Adrenal gland (tissue), 12 donors: ENCODE data around the gene NLRP5. TPM values are rescaled to one million over a fixed set of nuclear protein-coding genes. Genes with fewer than 3 reads are reported as not detected.
A peak's percentile ranks its signal among the peaks of the same experiment; 100 is the strongest.

Source experiments
- DNase-seq, 7 donors: peaks; one replicate each; pipeline ENCODE4 v3.0.0-alpha.2; 2019 to 2020
- H3K27ac ChIP-seq, 5 donors: fragments of 200-600 bp; sonication (generic) in 4 of 5; 1 replicate in 3 of 5; 2 replicates in 2 of 5; pipeline versions ENCODE4 v1.5.1 to v1.8.0; 2016 to 2020; ENCODE audit warnings: mild to moderate bottlenecking in 1 of 5
- H3K27me3 ChIP-seq: fragments of 200-600 bp; 2 replicates; pipeline ENCODE4 v1.8.0; 2021
- H3K36me3 ChIP-seq, 2 donors: fragments of 200-600 bp; replicated peaks in 1 of 2; 1 replicate in 1 of 2; 2 replicates in 1 of 2; pipeline versions ENCODE4 v1.5.1 to v1.8.0; 2018 to 2022
- H3K4me1 ChIP-seq, 2 donors: fragments of 200-600 bp; replicated peaks in 1 of 2; 1 replicate in 1 of 2; 2 replicates in 1 of 2; pipeline versions ENCODE4 v1.5.1 to v1.8.0; 2018 to 2021
- H3K4me3 ChIP-seq, 4 donors: fragments of 200-600 bp; sonication (generic) in 3 of 4; one replicate each; pipeline ENCODE4 v1.5.1; 2016 to 2018
- H3K9me3 ChIP-seq, 3 donors: fragments of 200-600 bp; sonication (generic) in 1 of 3; replicated peaks in 1 of 3; 1 replicate in 2 of 3; 2 replicates in 1 of 3; pipeline versions ENCODE4 v1.5.1 to v1.8.0; 2016 to 2021
- POLR2A ChIP-seq, 2 donors: fragments of 450-650 bp; IDR thresholded peaks; one replicate each; pipeline ENCODE4 v1.6.1; 2017; ENCODE audit warnings: antibody characterized with exemption in 2 of 2, mild to moderate bottlenecking in 2 of 2, moderate library complexity in 1 of 2
- WGBS, 4 donors: extraction: QIAGEN DNeasy Blood & Tissue Kit in 2 of 4; methylation state at CpG; one replicate each; pipeline versions ENCODE4 v1.1.5 to v1.1.7; 2013 to 2017; 5-methylcytosine and 5-hydroxymethylcytosine counted together
- intact Hi-C, 2 donors: fragments of 100-400 bp; cut with DNase I; formaldehyde crosslinking; loops; one replicate each; pipeline versions ENCODE4 v1.14.1 to v1.15.0; 2022 to 2023
- polyA plus RNA-seq, 3 donors: library from polyadenylated mRNA; stranded (reverse); fragments of 200-250 nt in 2 of 3; fragments of 350-450 nt in 1 of 3; fragmentation: Illumina TruSeq in 1 of 3; extraction: RNeasy Lipid Tissue Mini Kit (QIAGEN cat#74804) in 1 of 3; gene quantifications; one replicate each; pipeline ENCODE4 v1.2.3, GENCODE V29; 2013 to 2014
- total RNA-seq, 9 donors: library from RNA; depleted of rRNA in 4 of 9; stranded (reverse); fragments of >200 nt in 4 of 9; fragments of 120-200 nt in 1 of 9; fragmentation: NEBNext Ultra II Directional in 1 of 9; extraction: Animal tissue kit (Norgen Biotek cat#: 25700) in 1 of 9; gene quantifications; one replicate each; pipeline versions ENCODE4 v1.1.0 to v1.2.4, GENCODE V29; 2013 to 2023
- TF ChIP-seq, protein P1 (sequence below), 6 experiments: fragments of 450-650 bp in 4 of 6; fragments of 200-600 bp in 2 of 6; sonication (generic) in 1 of 6; IDR thresholded peaks; 1 replicate in 5 of 6; 2 replicates in 1 of 6; pipeline versions ENCODE4 v1.5.1 to v1.8.0; 2016 to 2021; ENCODE audit warnings: antibody characterized with exemption in 6 of 6, mild to moderate bottlenecking in 2 of 6, moderate library complexity in 1 of 6
- donor health status: healthy with polysubstance abuse.
- donor health status: Bipolar disorder and iron deficiency.
- donor health status: DM: yes; HTN: yes; CAD: no.
- donor health status: DM: no; HTN: no; CAD: no.
- donor health status: DM: no; HTN: no; CAD: no.
- donor health status: DM: yes; HTN: yes; CAD: no.

NLRP5 gene
- total and polyA plus RNA-seq, 12 donors: not detected

DNA sequence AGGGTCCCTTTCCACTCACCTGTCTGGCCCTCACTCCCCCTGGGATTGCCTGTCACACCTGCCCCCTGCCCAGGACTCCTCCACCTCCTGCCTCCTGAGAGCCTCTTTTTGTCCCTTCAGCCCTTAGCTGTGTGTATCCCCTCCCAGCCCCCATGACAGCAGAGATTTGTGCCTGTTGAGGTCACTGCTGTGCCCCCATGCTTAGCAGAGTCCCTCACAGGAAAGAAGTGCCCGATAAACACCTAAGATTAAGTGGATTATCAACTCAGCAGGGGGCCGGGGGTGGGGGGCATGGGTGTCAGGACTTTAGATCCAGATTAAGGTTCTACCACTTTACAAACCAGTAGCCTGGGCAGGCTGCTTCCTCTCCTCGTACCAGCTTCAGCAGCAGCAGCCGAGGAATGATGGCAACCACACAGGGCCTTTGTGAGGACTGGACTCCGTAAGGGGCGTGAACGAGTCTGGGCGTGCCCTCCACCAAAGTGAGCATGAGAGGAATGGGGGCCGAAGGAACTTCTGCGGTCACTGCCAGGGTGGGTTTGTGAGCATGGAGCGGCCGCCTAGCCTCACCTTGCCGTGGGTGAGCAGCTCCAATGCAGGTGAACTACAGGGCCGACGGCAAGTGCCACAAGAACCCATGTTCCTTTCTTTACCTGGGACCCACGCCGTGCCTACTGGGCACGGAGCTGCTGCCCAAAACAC lies 98.4 kb downstream of the NLRP5 start:
- H3K36me3 ChIP-seq: peaks cover 0 to 10% of the 10 kb centered on the region in 2 donors
- peaks cover 21 to 28% of the 10 kb centered on the region in 2 donors for H3K4me1 ChIP-seq
- H3K27me3 ChIP-seq: no peaks in the 10 kb centered on the region
- intact Hi-C loops: loop anchor here in 1 of 2 donors (5.0 kb wide), 1 partner anchor 87 kb away; no protein-coding TSS in a partner anchor
- no peaks in the 10 kb centered on the region for H3K9me3 ChIP-seq
- TF ChIP-seq, protein P1, sequence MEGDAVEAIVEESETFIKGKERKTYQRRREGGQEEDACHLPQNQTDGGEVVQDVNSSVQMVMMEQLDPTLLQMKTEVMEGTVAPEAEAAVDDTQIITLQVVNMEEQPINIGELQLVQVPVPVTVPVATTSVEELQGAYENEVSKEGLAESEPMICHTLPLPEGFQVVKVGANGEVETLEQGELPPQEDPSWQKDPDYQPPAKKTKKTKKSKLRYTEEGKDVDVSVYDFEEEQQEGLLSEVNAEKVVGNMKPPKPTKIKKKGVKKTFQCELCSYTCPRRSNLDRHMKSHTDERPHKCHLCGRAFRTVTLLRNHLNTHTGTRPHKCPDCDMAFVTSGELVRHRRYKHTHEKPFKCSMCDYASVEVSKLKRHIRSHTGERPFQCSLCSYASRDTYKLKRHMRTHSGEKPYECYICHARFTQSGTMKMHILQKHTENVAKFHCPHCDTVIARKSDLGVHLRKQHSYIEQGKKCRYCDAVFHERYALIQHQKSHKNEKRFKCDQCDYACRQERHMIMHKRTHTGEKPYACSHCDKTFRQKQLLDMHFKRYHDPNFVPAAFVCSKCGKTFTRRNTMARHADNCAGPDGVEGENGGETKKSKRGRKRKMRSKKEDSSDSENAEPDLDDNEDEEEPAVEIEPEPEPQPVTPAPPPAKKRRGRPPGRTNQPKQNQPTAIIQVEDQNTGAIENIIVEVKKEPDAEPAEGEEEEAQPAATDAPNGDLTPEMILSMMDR (IDR thresholded peaks at IDR 0.05): no peak
- H3K27ac ChIP-seq: peak overlapping the region in 2 of 5 donors; percentile 65 to 67
- WGBS, 4 donors: 69 to 78% (median 77%) methylated on average over 13 to 18 of the region's 18 CpGs
- H3K4me3 ChIP-seq: no peak overlapping the region
- DNase-seq: peak in 1 of 7 donors; percentile 51

DNA sequence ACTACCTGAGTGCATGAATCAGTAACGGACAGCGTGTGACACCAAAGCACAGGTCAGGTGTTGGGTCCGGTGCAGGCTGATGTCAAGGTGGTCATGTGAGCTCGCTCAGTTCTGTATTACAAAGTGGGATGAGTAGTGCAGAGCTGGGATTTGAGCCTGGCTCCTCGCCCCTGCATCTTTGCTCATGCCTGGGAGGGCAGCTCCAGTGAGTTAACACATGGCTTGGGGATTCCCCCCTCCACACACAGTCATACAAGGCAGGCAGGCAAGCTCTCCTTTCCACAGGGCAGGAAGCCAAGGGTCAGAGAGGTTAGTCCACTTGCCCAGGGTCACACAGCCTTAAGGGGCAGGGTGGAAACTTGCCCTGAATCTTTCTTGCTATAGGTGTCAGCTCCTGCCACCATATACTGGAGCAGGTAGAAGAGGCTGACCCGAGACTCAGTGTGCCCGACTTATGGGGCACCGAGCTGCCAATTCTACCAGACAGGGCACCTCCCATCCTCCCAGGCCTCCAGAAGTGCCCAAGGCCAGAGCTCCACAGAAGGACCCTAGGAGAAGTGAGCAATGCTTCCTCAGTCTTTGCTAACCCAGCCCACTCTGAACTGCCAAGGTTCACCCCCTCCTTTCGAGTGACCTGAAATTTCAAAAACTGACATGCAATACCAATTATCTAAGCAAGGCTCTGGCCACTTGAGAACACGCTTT lies 99.1 kb downstream of the NLRP5 start:
- no peak overlapping the region for H3K4me3 ChIP-seq
- peak; percentile 53 to 86 (median 74) for DNase-seq
- TF ChIP-seq, protein P1 (IDR thresholded peaks at IDR 0.05): no peak
- TF ChIP-seq POLR2A (IDR thresholded peaks at IDR 0.05): no peak
- peaks cover 20 to 29% of the 10 kb centered on the region in 2 donors for H3K4me1 ChIP-seq
- peaks cover 0 to 10% of the 10 kb centered on the region in 2 donors for H3K36me3 ChIP-seq
- H3K9me3 ChIP-seq: no peaks in the 10 kb centered on the region
- no peaks in the 10 kb centered on the region for H3K27me3 ChIP-seq
- peak overlapping the region in 2 of 5 donors; percentile 65 to 67 for H3K27ac ChIP-seq
- intact Hi-C loops: loop anchor here in 1 of 2 donors (5.0 kb wide), 1 partner anchor 87 kb away; no protein-coding TSS in a partner anchor
- 58 to 65% (median 59%) methylated on average over 7 to 10 of the region's 10 CpGs for whole genome bisulfite sequencing, 4 donors

DNA sequence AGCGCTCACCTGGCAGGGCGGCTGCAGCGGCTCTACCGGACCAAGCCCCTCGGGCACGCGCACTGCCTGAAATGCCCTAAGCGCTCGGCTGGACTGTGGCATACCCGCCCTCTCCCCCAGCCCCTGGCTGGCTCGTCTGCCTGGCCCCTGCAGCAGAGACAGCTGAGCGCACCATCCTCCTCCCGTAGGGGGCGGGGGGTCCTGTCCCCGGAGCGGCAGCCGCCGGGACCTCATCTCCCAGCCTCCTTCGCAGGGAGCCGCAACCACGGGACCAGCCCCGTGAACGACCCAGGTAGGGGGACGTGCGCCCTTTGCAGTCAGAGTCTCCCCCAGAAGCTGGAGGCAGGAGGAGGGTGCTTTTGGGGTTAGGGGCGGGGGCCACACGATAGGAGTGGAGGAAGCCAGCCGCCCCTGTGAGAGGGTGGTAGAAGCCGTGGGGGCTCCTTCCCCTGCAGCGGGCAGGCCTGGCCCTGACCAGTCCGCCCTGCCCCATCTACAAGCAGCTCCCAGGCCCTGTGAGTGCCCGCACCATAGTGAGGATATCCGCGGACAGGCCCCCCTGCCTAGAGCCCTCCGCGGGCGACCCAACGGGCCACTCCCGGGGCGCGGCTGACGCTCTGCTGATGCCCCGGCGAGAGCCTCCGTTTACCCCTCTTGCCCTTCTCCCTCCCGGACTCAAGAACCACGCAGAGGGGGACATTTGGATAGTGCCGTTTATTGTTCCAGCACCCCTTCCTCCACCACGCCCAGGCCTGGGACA lies 100.3 kb downstream of the NLRP5 start:
- Histone ChIP-seq H3K27me3 (no peaks in the 10 kb centered on the region), H3K4me3 (no peak overlapping the region), H3K36me3 (peaks cover 0 to 10% of the 10 kb centered on the region in 2 donors), H3K4me1 (peaks cover 21 to 28% of the 10 kb centered on the region in 2 donors), H3K9me3 (no peaks in the 10 kb centered on the region), H3K27ac (peak overlapping the region in 2 of 5 donors; percentile 65 to 67)
- intact Hi-C loops: loop anchor here in 1 of 2 donors (5.0 kb wide), 1 partner anchor 85 kb away; no protein-coding TSS in a partner anchor
- no peak for DNase-seq
- TF ChIP-seq POLR2A (IDR thresholded peaks at IDR 0.05): no peak
- TF ChIP-seq, protein P1 (IDR thresholded peaks at IDR 0.05): no peak
- WGBS, 4 donors: 75 to 84% (median 80%) methylated on average over 28 to 49 of the region's 49 CpGs
